Measurements from ENCODE around the gene POU2F1.

POU2F1 gene

DNA sequence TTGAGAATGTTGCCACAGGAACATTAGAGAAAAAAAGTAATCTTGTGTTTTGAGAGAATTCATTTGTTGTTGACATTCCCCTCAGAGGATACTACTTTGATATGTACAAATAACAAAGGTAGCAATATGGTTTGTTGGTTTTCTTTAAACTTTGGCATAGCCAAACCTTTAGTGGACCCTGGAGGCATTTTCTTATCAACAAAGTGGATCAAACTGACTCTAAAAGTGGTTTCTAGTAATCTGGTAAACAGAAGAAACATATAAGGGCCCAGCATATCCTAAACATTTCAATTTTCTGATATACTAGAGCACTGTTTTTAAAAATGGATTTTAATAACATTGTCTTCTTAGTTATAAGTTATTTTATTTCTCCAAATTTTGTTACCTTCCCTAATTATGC lies 29.8 kb downstream of the POU2F1 start:
- no peaks in the 10 kb centered on the region for H3K36me3 ChIP-seq (ENCODE audit: low read length)
- H3K27ac ChIP-seq (ENCODE audit: low read depth, low read length): no peak overlapping the region
- no peaks in the 10 kb centered on the region for H4K20me1 ChIP-seq (ENCODE audit: low read depth, low read length)
- H3K4me2 ChIP-seq (ENCODE audit: low read depth, low read length, poor library complexity, severe bottlenecking): no peak overlapping the region
- no peak overlapping the region for H3K4me3 ChIP-seq (ENCODE audit: insufficient read depth, low read length, poor library complexity, severe bottlenecking)
- no peak overlapping the region for H2AFZ ChIP-seq (ENCODE audit: low read depth, low read length, severe bottlenecking)
- no peaks in the 10 kb centered on the region for H3K79me2 ChIP-seq (ENCODE audit: insufficient read depth, low read length)
- TF ChIP-seq, protein P1, sequence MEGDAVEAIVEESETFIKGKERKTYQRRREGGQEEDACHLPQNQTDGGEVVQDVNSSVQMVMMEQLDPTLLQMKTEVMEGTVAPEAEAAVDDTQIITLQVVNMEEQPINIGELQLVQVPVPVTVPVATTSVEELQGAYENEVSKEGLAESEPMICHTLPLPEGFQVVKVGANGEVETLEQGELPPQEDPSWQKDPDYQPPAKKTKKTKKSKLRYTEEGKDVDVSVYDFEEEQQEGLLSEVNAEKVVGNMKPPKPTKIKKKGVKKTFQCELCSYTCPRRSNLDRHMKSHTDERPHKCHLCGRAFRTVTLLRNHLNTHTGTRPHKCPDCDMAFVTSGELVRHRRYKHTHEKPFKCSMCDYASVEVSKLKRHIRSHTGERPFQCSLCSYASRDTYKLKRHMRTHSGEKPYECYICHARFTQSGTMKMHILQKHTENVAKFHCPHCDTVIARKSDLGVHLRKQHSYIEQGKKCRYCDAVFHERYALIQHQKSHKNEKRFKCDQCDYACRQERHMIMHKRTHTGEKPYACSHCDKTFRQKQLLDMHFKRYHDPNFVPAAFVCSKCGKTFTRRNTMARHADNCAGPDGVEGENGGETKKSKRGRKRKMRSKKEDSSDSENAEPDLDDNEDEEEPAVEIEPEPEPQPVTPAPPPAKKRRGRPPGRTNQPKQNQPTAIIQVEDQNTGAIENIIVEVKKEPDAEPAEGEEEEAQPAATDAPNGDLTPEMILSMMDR (IDR thresholded peaks at IDR 0.05; ENCODE audit: insufficient read depth, low read length, poor library complexity, severe bottlenecking): no peak
- TF ChIP-seq EZH2phosphoT487 (conservative IDR thresholded peaks at IDR 0.05; ENCODE audit: low read length): no peak
- H3K9me3 ChIP-seq (ENCODE audit: insufficient read depth, low read length): no peaks in the 10 kb centered on the region
- no peaks in the 10 kb centered on the region for H3K9me2 ChIP-seq (replicated peaks; ENCODE audit: insufficient read depth, low read length)
- no peaks in the 10 kb centered on the region for H3F3A ChIP-seq (ENCODE audit: insufficient read depth)
- no peak overlapping the region for H3K9ac ChIP-seq (ENCODE audit: low read length)
- H3K27me3 ChIP-seq (ENCODE audit: low read length): no peaks in the 10 kb centered on the region

DNA sequence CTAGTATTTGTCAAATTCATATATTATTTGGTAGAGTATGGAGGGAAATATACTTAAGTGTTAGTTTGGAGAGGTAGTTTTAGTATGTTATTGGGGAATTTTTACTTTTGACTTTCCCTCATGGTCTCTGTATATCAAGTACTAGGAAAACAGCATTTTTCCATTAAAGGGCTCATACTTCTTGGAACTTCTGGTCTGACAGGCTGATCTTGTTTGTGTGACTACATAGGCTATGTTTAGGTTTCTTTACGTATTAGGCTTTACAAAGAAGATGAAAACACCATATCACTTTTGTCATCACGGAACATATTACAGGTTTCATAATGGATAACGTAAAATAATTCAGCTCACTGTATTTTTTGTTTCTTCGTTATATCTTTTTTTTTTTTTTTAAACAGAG lies 30.8 kb downstream of the POU2F1 start:
- H3K9me2 ChIP-seq (replicated peaks; ENCODE audit: insufficient read depth, low read length): no peaks in the 10 kb centered on the region
- no peaks in the 10 kb centered on the region for H3F3A ChIP-seq (ENCODE audit: insufficient read depth)
- H2AFZ ChIP-seq (ENCODE audit: low read depth, low read length, severe bottlenecking): no peak overlapping the region
- H3K9ac ChIP-seq (ENCODE audit: low read length): no peak overlapping the region
- no peaks in the 10 kb centered on the region for H3K36me3 ChIP-seq (ENCODE audit: low read length)
- TF ChIP-seq EZH2phosphoT487 (conservative IDR thresholded peaks at IDR 0.05; ENCODE audit: low read length): no peak
- TF ChIP-seq, protein P1 (IDR thresholded peaks at IDR 0.05; ENCODE audit: insufficient read depth, low read length, poor library complexity, severe bottlenecking): no peak
- H3K27me3 ChIP-seq (ENCODE audit: low read length): no peaks in the 10 kb centered on the region
- H3K4me3 ChIP-seq (ENCODE audit: insufficient read depth, low read length, poor library complexity, severe bottlenecking): no peak overlapping the region
- no peaks in the 10 kb centered on the region for H4K20me1 ChIP-seq (ENCODE audit: low read depth, low read length)
- no peak overlapping the region for H3K27ac ChIP-seq (ENCODE audit: low read depth, low read length)
- no peaks in the 10 kb centered on the region for H3K9me3 ChIP-seq (ENCODE audit: insufficient read depth, low read length)
- no peak overlapping the region for H3K4me2 ChIP-seq (ENCODE audit: low read depth, low read length, poor library complexity, severe bottlenecking)
- H3K79me2 ChIP-seq (ENCODE audit: insufficient read depth, low read length): no peaks in the 10 kb centered on the region

DNA sequence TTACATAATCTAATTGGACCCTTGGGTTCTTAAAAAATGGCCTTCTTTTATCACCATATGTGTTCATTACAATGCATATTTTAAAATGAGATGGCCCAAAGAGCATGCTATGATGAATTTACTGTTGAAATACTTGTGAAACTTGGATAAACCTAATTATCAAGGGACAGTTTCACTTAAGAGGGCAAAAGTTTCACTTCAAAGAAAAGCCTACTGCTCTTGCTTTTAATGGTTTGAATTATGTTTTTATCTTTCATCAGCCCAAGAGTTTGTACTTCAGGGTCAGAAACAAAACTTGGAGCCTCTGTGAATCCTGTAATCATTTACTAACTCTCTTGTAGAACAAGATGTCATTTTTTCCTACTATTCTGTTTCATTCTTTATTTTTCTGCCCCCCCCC lies 32.3 kb downstream of the POU2F1 start:
- Histone ChIP-seq H3K9me3 (ENCODE audit: insufficient read depth, low read length) (no peaks in the 10 kb centered on the region), H3K79me2 (ENCODE audit: insufficient read depth, low read length) (no peaks in the 10 kb centered on the region), H2AFZ (ENCODE audit: low read depth, low read length, severe bottlenecking) (no peak overlapping the region), H3K4me2 (ENCODE audit: low read depth, low read length, poor library complexity, severe bottlenecking) (no peak overlapping the region), H3K27ac (ENCODE audit: low read depth, low read length) (no peak overlapping the region), H3K27me3 (ENCODE audit: low read length) (no peaks in the 10 kb centered on the region), H3K9me2 (replicated peaks; ENCODE audit: insufficient read depth, low read length) (no peaks in the 10 kb centered on the region), H4K20me1 (ENCODE audit: low read depth, low read length) (no peaks in the 10 kb centered on the region), H3K36me3 (ENCODE audit: low read length) (no peaks in the 10 kb centered on the region), H3F3A (ENCODE audit: insufficient read depth) (no peaks in the 10 kb centered on the region), H3K9ac (ENCODE audit: low read length) (no peak overlapping the region), H3K4me3 (ENCODE audit: insufficient read depth, low read length, poor library complexity, severe bottlenecking) (no peak overlapping the region)
- TF ChIP-seq, protein P1 (IDR thresholded peaks at IDR 0.05; ENCODE audit: insufficient read depth, low read length, poor library complexity, severe bottlenecking): no peak
- no peak for TF ChIP-seq EZH2phosphoT487 (conservative IDR thresholded peaks at IDR 0.05; ENCODE audit: low read length)

Data from SU-DHL-6 (cell line).